Spinal cord (tissue), 10 donors: ENCODE measurements around the gene ZNF879. TPM values are rescaled to one million over a fixed set of nuclear protein-coding genes. Genes with fewer than 3 reads are reported as not detected.

Experiments used
- DNase-seq, 6 donors: peaks; one replicate each; pipeline versions ENCODE4 v3.0.0 to v3.0.0-alpha.2; 2013 to 2015; ENCODE audit warnings: low spot score in 6 of 6, low read depth in 4 of 6
- H3K27ac ChIP-seq: one replicate; pipeline ENCODE4 v1.5.1; 2013; ENCODE audit warnings: low read depth, low read length, control low read depth
- H3K27me3 ChIP-seq: one replicate; pipeline ENCODE4 v1.6.1; 2013; ENCODE audit warnings: low read length; ENCODE audit not compliant: control insufficient read depth, insufficient read depth
- H3K36me3 ChIP-seq: one replicate; pipeline ENCODE4 v1.6.1; 2013; ENCODE audit warnings: low read length; ENCODE audit not compliant: control insufficient read depth, insufficient read depth
- H3K4me1 ChIP-seq: one replicate; pipeline ENCODE4 v1.6.1; 2013; ENCODE audit warnings: low read length; ENCODE audit not compliant: control insufficient read depth, insufficient read depth
- H3K4me3 ChIP-seq: one replicate; pipeline ENCODE4 v1.5.1; 2013; ENCODE audit warnings: low read depth, low read length, control low read depth
- H3K9me3 ChIP-seq: one replicate; pipeline ENCODE4 v1.6.1; 2013; ENCODE audit warnings: low read length; ENCODE audit not compliant: control insufficient read depth, insufficient read depth
- WGBS: methylation state at CpG from one replicate; pipeline ENCODE4 v1.1.5; 2013; ENCODE audit warnings: missing lambda C conversion rate; ENCODE audit not compliant: insufficient coverage; 5-methylcytosine and 5-hydroxymethylcytosine counted together
- polyA plus RNA-seq, 2 donors: library from polyadenylated mRNA; unstranded; fragments of 120-200 nt; gene quantifications; one replicate each; pipeline ENCODE4 v1.2.1, GENCODE V29; 2013; ENCODE audit not compliant: insufficient read length in 2 of 2
- total RNA-seq, 2 donors: library from RNA; depleted of rRNA in 1 of 2; stranded (reverse); fragments of 120-200 nt in 1 of 2; fragments of >200 nt in 1 of 2; gene quantifications; one replicate each; pipeline versions ENCODE4 v1.2.3 to v1.2.4, GENCODE V29; 2013 to 2014
- donor health status: healthy.

Gene ZNF879
- total and polyA plus RNA-seq, 4 donors, result 6.4 to 10.5 (median 9.1) TPM

GRCh38 chr5:178998441-178998840 is 25.2 kb upstream of the ZNF879 start:
- WGBS, result 93% methylated on average over 12 of the region's 13 CpGs

GRCh38 chr5:179006564-179006963 is 17.0 kb upstream of the ZNF879 start:
- 80% methylated on average over 1 of the region's 2 CpGs for WGBS
- Histone ChIP-seq H3K9me3 (no peaks in the 10 kb centered on the region), H3K27me3 (no peaks in the 10 kb centered on the region), H3K27ac (no peak overlapping the region), H3K4me3 (no peak overlapping the region), H3K4me1 (no peaks in the 10 kb centered on the region), H3K36me3 (no peaks in the 10 kb centered on the region)
- no peak for DNase-seq

More at GRCh38 chr5:178998441-178998840, 25.2 kb upstream of the ZNF879 start:
- H3K9me3 ChIP-seq, result no peaks in the 10 kb centered on the region
- no peaks in the 10 kb centered on the region for H3K36me3 ChIP-seq
- peaks cover 20% of the 10 kb centered on the region for H3K27me3 ChIP-seq
- H3K27ac ChIP-seq, result no peak overlapping the region
- DNase-seq, result no peak
- H3K4me3 ChIP-seq, result no peak overlapping the region
- peaks cover 11% of the 10 kb centered on the region for H3K4me1 ChIP-seq

- no peak overlapping the region for H3K4me3 ChIP-seq
- H3K27ac ChIP-seq, result no peak overlapping the region
- no peaks in the 10 kb centered on the region for H3K36me3 ChIP-seq
- H3K9me3 ChIP-seq, result no peaks in the 10 kb centered on the region
- no CpG with 5 or more reads among the region's 1 CpG for WGBS
- H3K27me3 ChIP-seq, result no peaks in the 10 kb centered on the region
- DNase-seq, result no peak
- no peaks in the 10 kb centered on the region for H3K4me1 ChIP-seq
Measured at GRCh38 chr5:179008667-179009066, 14.9 kb upstream of the ZNF879 start.

GRCh38 chr5:179033004-179033580 is 9.5 kb downstream of the ZNF879 start:
- DNase-seq, result peak in 1 of 6 donors; percentile 1
- H3K27ac ChIP-seq, result no peak overlapping the region
- H3K4me1 ChIP-seq, result no peaks in the 10 kb centered on the region
- H3K36me3 ChIP-seq, result peaks cover 32% of the 10 kb centered on the region
- H3K9me3 ChIP-seq, result peaks cover 35% of the 10 kb centered on the region
- WGBS, result no CpG with 5 or more reads among the region's 7 CpGs
- H3K27me3 ChIP-seq, result no peaks in the 10 kb centered on the region
- no peak overlapping the region for H3K4me3 ChIP-seq

GRCh38 chr5:179044765-179045164 is 21.2 kb downstream of the ZNF879 start:
- Histone ChIP-seq H3K27me3 (no peaks in the 10 kb centered on the region), H3K27ac (no peak overlapping the region), H3K36me3 (no peaks in the 10 kb centered on the region), H3K9me3 (peaks cover 2% of the 10 kb centered on the region), H3K4me3 (no peak overlapping the region), H3K4me1 (no peaks in the 10 kb centered on the region)
- DNase-seq, result no peak
- WGBS, result 57% methylated on average over 1 of the region's 2 CpGs

- DNase-seq, result no peak
- 89% methylated on average over 7 of the region's 9 CpGs for WGBS
Measured at GRCh38 chr5:179051784-179052183, 28.2 kb downstream of the ZNF879 start.

GRCh38 chr5:179054036-179054785 is 30.6 kb downstream of the ZNF879 start:
- 90% methylated on average over 13 of the region's 15 CpGs for WGBS
- no peaks in the 10 kb centered on the region for H3K4me1 ChIP-seq
- no peak overlapping the region for H3K4me3 ChIP-seq
- H3K27ac ChIP-seq, result no peak overlapping the region
- no peaks in the 10 kb centered on the region for H3K9me3 ChIP-seq
- DNase-seq, result no peak
- H3K36me3 ChIP-seq, result no peaks in the 10 kb centered on the region
- no peaks in the 10 kb centered on the region for H3K27me3 ChIP-seq

More at GRCh38 chr5:179051784-179052183, 28.2 kb downstream of the ZNF879 start:
- Histone ChIP-seq H3K4me3 (no peak overlapping the region), H3K9me3 (no peaks in the 10 kb centered on the region), H3K27ac (no peak overlapping the region), H3K36me3 (no peaks in the 10 kb centered on the region), H3K27me3 (no peaks in the 10 kb centered on the region), H3K4me1 (no peaks in the 10 kb centered on the region)

- 86% methylated on average over 10 of the region's 10 CpGs for WGBS
Measured at GRCh38 chr5:179054876-179055275, 31.3 kb downstream of the ZNF879 start.

GRCh38 chr5:179055436-179055835 is 31.8 kb downstream of the ZNF879 start:
- Histone ChIP-seq H3K4me1 (no peaks in the 10 kb centered on the region), H3K27ac (no peak overlapping the region), H3K9me3 (no peaks in the 10 kb centered on the region), H3K36me3 (no peaks in the 10 kb centered on the region), H3K27me3 (no peaks in the 10 kb centered on the region), H3K4me3 (no peak overlapping the region)
- no peak for DNase-seq
- 100% methylated on average over 1 of the region's 3 CpGs for WGBS

More at GRCh38 chr5:179054876-179055275, 31.3 kb downstream of the ZNF879 start:
- no peak for DNase-seq
- no peaks in the 10 kb centered on the region for H3K27me3 ChIP-seq
- no peaks in the 10 kb centered on the region for H3K9me3 ChIP-seq
- H3K4me3 ChIP-seq, result no peak overlapping the region
- no peaks in the 10 kb centered on the region for H3K4me1 ChIP-seq
- no peak overlapping the region for H3K27ac ChIP-seq
- H3K36me3 ChIP-seq, result no peaks in the 10 kb centered on the region

GRCh38 chr5:179055841-179056240 is 32.2 kb downstream of the ZNF879 start:
- H3K27me3 ChIP-seq, result no peaks in the 10 kb centered on the region
- no peak overlapping the region for H3K4me3 ChIP-seq
- H3K9me3 ChIP-seq, result no peaks in the 10 kb centered on the region
- 41% methylated on average over 9 of the region's 9 CpGs for WGBS
- H3K4me1 ChIP-seq, result peaks cover 3% of the 10 kb centered on the region
- H3K36me3 ChIP-seq, result peaks cover 2% of the 10 kb centered on the region
- no peak for DNase-seq
- H3K27ac ChIP-seq, result no peak overlapping the region
